Esophagus squamous epithelium (tissue), 5 donors: ENCODE data around the gene FERMT1. TPM values are rescaled to one million over a fixed set of nuclear protein-coding genes. Genes with fewer than 3 reads are reported as not detected.
"Not testable (repeated sequence)": the region's sequence is repeated elsewhere in the genome, so short reads cannot be mapped to it uniquely, and the experiment has no call there.

Source experiments
- DNase-seq: peaks from one replicate; lab custom pipeline; 2025; lab: John Stamatoyannopoulos, UW
- H3K27ac ChIP-seq, 4 donors: fragments of 200-600 bp; sonication (generic); one replicate each; pipeline ENCODE4 v1.5.1; 2016 to 2019; ENCODE audit warnings: mild to moderate bottlenecking in 1 of 4
- H3K27me3 ChIP-seq, 4 donors: fragments of 200-600 bp; sonication (generic); 1 replicate in 3 of 4; 2 replicates in 1 of 4; pipeline versions ENCODE4 v1.5.1 to v1.6.0; 2017 to 2021; ENCODE audit warnings: antibody characterized with exemption in 1 of 4
- H3K36me3 ChIP-seq, 3 donors: fragments of 200-600 bp; sonication (generic); one replicate each; pipeline ENCODE4 v1.5.1; 2016 to 2019
- H3K4me1 ChIP-seq, 3 donors: fragments of 200-600 bp; sonication (generic); one replicate each; pipeline ENCODE4 v1.5.1; 2017 to 2019
- H3K4me3 ChIP-seq, 4 donors: fragments of 200-600 bp; sonication (generic); 1 replicate in 3 of 4; 2 replicates in 1 of 4; pipeline ENCODE4 v1.5.1; 2016 to 2019; ENCODE audit warnings: mild to moderate bottlenecking in 2 of 4, moderate library complexity in 1 of 4
- H3K9me3 ChIP-seq, 3 donors: fragments of 200-600 bp; sonication (generic); one replicate each; pipeline ENCODE4 v1.5.1; 2016 to 2019
- POLR2A ChIP-seq, 4 donors: fragments of 450-650 bp; IDR thresholded peaks; one replicate each; pipeline ENCODE4 v1.6.1; 2017; ENCODE audit warnings: antibody characterized with exemption in 4 of 4, mild to moderate bottlenecking in 4 of 4, moderate library complexity in 3 of 4
- WGBS, 2 donors: methylation state at CpG; one replicate each; pipeline ENCODE4 v1.1.5; 2018; 5-methylcytosine and 5-hydroxymethylcytosine counted together
- intact Hi-C: fragments of 100-400 bp; cut with DNase I; formaldehyde crosslinking; loops from one replicate; pipeline ENCODE4 v1.15.0; 2022
- total RNA-seq, 4 donors: library from RNA; depleted of rRNA; stranded (reverse); fragments of >200 nt; gene quantifications; one replicate each; pipeline ENCODE4 v1.1.0, GENCODE V29; 2016
- TF ChIP-seq, protein P1 (sequence below), 6 experiments: fragments of 450-650 bp in 4 of 6; fragments of 200-600 bp in 2 of 6; sonication (generic) in 2 of 6; IDR thresholded peaks; one replicate each; pipeline ENCODE4 v1.5.1; 2016 to 2019; ENCODE audit warnings: antibody characterized with exemption in 6 of 6, mild to moderate bottlenecking in 4 of 6, moderate library complexity in 4 of 6
- donor health status: DM: yes; HTN: yes; CAD: no.

FERMT1 gene
- total RNA-seq, 4 donors from 2014 or later = 19.3 to 53.5 (median 25.8) TPM

DNA sequence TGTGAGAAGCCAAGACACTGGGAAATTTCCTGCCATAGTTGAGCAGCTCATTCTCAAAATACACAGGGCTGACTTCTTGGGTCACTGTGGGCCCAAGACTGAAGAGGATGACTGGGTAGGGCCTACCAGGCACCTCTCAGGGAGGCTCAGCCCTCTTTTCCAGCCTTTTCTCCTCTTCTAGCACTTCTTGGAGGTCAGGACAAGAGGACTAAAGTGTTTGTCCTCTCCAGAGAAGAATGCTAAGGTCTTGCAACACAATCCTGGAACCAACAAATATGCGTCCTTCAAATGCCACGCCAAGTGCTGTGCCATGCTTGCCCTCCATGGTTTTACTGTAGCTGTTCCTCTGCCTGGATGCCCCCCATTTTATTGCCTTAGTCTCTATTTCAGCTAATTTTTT is 65.7 kb downstream of the FERMT1 start:
- intact Hi-C loops = no loop called here
- no peaks in the 10 kb centered on the region for H3K36me3 ChIP-seq
- peaks cover 0 to 50% (median 3%) of the 10 kb centered on the region in 4 donors for H3K27me3 ChIP-seq
- no peaks in the 10 kb centered on the region for H3K9me3 ChIP-seq
- no peak for DNase-seq
- no peak overlapping the region for H3K4me3 ChIP-seq
- H3K4me1 ChIP-seq = peaks cover 4 to 19% (median 7%) of the 10 kb centered on the region in 3 donors
- TF ChIP-seq, protein P1, sequence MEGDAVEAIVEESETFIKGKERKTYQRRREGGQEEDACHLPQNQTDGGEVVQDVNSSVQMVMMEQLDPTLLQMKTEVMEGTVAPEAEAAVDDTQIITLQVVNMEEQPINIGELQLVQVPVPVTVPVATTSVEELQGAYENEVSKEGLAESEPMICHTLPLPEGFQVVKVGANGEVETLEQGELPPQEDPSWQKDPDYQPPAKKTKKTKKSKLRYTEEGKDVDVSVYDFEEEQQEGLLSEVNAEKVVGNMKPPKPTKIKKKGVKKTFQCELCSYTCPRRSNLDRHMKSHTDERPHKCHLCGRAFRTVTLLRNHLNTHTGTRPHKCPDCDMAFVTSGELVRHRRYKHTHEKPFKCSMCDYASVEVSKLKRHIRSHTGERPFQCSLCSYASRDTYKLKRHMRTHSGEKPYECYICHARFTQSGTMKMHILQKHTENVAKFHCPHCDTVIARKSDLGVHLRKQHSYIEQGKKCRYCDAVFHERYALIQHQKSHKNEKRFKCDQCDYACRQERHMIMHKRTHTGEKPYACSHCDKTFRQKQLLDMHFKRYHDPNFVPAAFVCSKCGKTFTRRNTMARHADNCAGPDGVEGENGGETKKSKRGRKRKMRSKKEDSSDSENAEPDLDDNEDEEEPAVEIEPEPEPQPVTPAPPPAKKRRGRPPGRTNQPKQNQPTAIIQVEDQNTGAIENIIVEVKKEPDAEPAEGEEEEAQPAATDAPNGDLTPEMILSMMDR (IDR thresholded peaks at IDR 0.05) = no peak
- TF ChIP-seq POLR2A (IDR thresholded peaks at IDR 0.05) = no peak
- no peak overlapping the region for H3K27ac ChIP-seq
- WGBS, 2 donors = 89 to 100% methylated on average over 2 of the region's 2 CpGs

DNA sequence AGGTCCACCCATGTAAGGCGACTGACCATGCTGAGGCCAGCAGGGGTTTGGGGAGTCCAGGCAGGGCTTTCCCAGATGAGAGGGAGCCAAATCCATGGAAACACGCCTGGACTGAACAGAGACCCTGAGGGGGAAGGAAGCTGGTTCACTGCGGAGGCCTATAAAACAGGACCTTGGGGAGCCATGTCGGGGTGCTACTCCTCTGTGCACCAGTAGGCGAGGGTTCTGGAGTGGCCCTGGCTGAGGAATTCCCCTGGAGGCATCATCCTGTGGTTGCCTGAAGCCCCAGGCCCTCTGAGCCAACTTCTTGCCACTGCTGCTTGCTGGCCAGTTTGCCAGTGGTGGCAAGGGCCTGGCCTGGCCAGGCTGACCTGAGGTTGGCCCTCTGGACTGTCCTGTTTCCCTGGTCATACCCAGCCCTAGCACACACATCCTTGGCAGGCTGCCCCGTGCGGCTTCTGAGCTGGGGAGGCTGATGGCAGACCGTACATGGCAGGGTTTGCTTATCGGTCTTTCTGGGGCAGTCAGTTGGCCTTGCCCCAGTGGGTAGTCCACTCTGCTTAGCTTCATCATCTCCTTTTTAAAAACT is 66.8 kb downstream of the FERMT1 start:
- WGBS, 2 donors = 90 to 93% methylated on average over 4 to 6 of the region's 9 CpGs
- TF ChIP-seq, protein P1 (IDR thresholded peaks at IDR 0.05) = no peak
- TF ChIP-seq POLR2A (IDR thresholded peaks at IDR 0.05) = no peak
- Histone ChIP-seq H3K4me1 (peaks cover 8 to 27% (median 11%) of the 10 kb centered on the region in 3 donors), H3K4me3 (no peak overlapping the region), H3K9me3 (no peaks in the 10 kb centered on the region), H3K27ac (no peak overlapping the region), H3K27me3 (peaks cover 0 to 61% (median 4%) of the 10 kb centered on the region in 4 donors), H3K36me3 (no peaks in the 10 kb centered on the region)
- no peak for DNase-seq
- intact Hi-C loops = no loop called here

DNA sequence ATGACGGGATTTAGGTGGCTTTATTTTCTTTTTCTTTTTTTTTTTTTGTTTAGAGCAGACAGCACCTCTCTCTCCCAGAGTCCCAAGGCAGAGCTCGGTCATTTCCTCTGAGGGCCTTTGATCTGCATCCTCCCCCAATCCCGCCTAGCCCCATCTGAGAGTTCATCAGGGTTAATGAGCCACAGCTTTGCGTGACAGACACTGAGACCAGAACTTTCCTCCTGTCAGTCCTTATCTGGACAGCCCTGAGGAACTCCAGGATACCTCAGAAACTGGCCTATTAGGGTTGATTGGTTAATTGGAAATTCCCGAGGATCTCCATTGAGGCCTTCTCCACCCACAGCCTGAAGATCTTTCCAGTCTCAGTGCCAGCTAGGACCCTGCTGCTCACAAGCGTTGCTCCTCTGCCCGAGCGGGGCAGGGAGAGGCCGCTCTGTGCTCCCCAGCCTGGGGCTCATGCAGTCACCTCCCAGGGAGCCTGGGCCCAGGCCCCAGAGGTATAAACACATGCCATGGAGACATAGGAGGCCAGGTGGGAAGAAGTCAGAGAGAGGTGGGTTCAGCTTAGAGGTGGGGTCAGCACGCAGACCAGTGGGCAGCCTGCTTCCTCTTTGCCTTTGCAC is 67.6 kb downstream of the FERMT1 start:
- DNase-seq = no peak
- Histone ChIP-seq H3K4me3 (no peak overlapping the region), H3K27ac (no peak overlapping the region), H3K36me3 (no peaks in the 10 kb centered on the region), H3K4me1 (peaks cover 8 to 27% (median 11%) of the 10 kb centered on the region in 3 donors), H3K27me3 (peaks cover 0 to 69% (median 4%) of the 10 kb centered on the region in 4 donors), H3K9me3 (no peaks in the 10 kb centered on the region)
- TF ChIP-seq, protein P1 (IDR thresholded peaks at IDR 0.05) = no peak
- TF ChIP-seq POLR2A (IDR thresholded peaks at IDR 0.05) = no peak
- intact Hi-C loops = no loop called here
- 75 to 88% methylated on average over 4 to 5 of the region's 10 CpGs for WGBS, 2 donors

DNA sequence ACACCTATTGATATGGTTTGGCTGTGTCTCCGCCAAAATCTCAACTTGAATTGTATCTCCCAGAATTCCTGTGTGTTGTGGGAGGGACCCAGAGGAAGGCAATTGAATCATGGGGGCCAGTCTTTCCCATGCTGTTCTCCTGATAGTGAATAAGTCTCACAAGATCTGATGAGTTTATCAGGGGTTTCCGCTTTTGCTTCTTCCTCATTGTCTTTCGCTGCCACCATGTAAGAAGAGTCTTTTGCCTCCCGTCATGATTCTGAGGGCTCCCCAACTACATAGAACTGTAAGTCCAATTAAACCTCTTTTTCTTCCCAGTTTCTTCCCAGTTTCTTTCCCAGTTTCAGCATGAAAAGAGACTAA is 68.2 kb downstream of the FERMT1 start:
- WGBS, 2 donors = 74 to 88% methylated on average over 4 of the region's 4 CpGs
- DNase-seq, H3K27ac ChIP-seq, H3K36me3 ChIP-seq, H3K4me3 ChIP-seq, intact Hi-C loops, H3K9me3 ChIP-seq: not testable (repeated sequence)
- Histone ChIP-seq H3K27me3 (peaks cover 0 to 74% (median 4%) of the 10 kb centered on the region in 4 donors), H3K4me1 (peaks cover 8 to 27% (median 11%) of the 10 kb centered on the region in 3 donors)

DNA sequence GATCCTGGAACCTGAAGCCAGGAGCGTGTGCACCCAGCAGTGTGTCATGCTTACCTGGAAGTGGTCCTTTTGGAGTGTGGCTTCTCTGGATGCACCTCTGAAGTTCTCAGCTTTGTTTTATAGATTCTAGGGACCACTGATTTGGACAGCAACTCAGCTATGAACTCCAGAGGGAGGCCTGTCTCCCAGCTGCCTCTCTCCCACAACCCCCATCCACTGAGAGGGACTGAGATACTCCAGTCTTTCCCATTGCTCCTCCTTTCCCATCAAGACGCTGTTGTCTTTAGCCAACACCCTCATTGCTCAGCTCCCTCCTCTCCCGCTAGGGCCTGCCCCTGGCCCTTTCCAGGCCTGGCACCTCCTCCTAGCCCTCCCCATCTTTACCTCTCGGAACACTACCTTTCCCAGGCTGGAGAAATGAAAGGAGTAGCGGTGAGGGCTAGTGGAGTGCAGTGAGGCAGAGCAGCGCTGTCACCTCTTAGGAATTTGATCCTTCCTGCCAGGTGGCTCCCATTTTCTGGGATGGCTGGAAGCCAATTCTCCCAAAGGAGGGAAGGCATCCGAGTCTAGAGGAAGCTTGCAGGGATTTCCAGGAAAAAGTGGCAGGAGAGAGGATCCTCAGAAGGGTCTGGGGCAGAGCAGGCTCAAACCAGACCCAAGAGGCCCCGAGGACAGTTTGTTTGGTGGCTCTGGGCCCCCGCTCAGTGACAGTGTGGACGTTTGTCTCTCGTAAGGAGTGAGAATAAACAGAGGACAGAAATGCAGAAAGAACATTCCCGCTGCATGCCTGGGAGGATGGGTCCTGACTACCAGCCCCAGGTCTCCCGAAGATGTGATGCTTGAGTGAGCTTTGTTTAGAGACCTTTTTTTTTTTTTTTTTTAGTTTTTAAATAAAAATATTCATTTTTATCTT is 68.8 kb downstream of the FERMT1 start, which contains the start of gene LRRN4:
Gene LRRN4 (minus strand): TSS at position 285 of the 913 bp plus-strand sequence. CDS start 1,261 bp downstream, outside the sequence.
- TF ChIP-seq POLR2A (IDR thresholded peaks at IDR 0.05) = no peak
- TF ChIP-seq, protein P1 (IDR thresholded peaks at IDR 0.05) = no peak
- H3K9me3 ChIP-seq = no peaks in the 10 kb centered on the region
- peaks cover 8 to 27% (median 11%) of the 10 kb centered on the region in 3 donors for H3K4me1 ChIP-seq
- 49 to 57% methylated on average over 11 to 13 of the region's 13 CpGs for WGBS, 2 donors
- H3K4me3 ChIP-seq = no peak within 1 kb of the TSS
- no peaks in the 10 kb centered on the region for H3K36me3 ChIP-seq
- peaks cover 0 to 74% (median 4%) of the 10 kb centered on the region in 4 donors for H3K27me3 ChIP-seq
- intact Hi-C loops = no loop called here
- no peak within 1 kb of the TSS for H3K27ac ChIP-seq
- DNase-seq = no peak
